SK-N-SH (cell line): ENCODE measurements around the gene ARHGEF39. TPM values are rescaled to one million over a fixed set of nuclear protein-coding genes. Genes with fewer than 3 reads are reported as not detected.

Experiments
- CTCF ChIA-PET: fragments of 300-600, 350-600 bp; formaldehyde crosslinking; extraction: SDS; loops from one replicate; lab custom pipeline; 2021; lab: Yijun Ruan, JAX
- POLR2A ChIA-PET: fragments of 350-600 bp; sonication (Branson Sonifier 250); formaldehyde crosslinking; extraction: SDS; loops from one replicate; lab custom pipeline; 2020; ENCODE audit warnings: antibody characterized with exemption, inconsistent platforms; lab: Yijun Ruan, JAX
- DNase-seq: peaks from one replicate; pipeline ENCODE4 v3.0.0; 2012
- H2AFZ ChIP-seq: fragments of 200-600 bp; sonication (generic); 2 replicates; pipeline ENCODE4 v1.8.1; 2016; ENCODE audit warnings: antibody characterized with exemption, mild to moderate bottlenecking, low read depth
- H3F3A ChIP-seq: fragments of 200-600 bp; sonication (generic); replicated peaks from 2 replicates; pipeline ENCODE3; 2016; ENCODE audit warnings: antibody characterized with exemption, mild to moderate bottlenecking; ENCODE audit not compliant: insufficient read depth
- H3K27ac ChIP-seq, 2 experiments: fragments of 200-500 bp in 1 of 2; fragments of 200-600 bp in 1 of 2; sonication (Bioruptor generic) in 1 of 2; sonication (generic), shearing (Covaris generic) in 1 of 2; 2 replicates each; pipeline versions ENCODE4 v1.5.1 to v1.6.1; 2014 to 2016; ENCODE audit warnings: low read depth in 2 of 2, inconsistent platforms in 1 of 2, low read length in 1 of 2, mild to moderate bottlenecking in 1 of 2, mixed read lengths in 1 of 2
- H3K27me3 ChIP-seq: fragments of 200-600 bp; sonication (generic), shearing (Covaris generic); 2 replicates; pipeline ENCODE4 v1.6.1; 2016; ENCODE audit warnings: mixed run types; ENCODE audit not compliant: insufficient read depth
- H3K36me3 ChIP-seq, 2 experiments: fragments of 200-500 bp in 1 of 2; fragments of 200-600 bp in 1 of 2; sonication (Bioruptor generic) in 1 of 2; sonication (generic) in 1 of 2; replicated peaks in 1 of 2; 2 replicates each; pipeline versions ENCODE3 to v1.5.1; 2014 to 2016; ENCODE audit warnings: low read length in 1 of 2, mild to moderate bottlenecking in 1 of 2; ENCODE audit not compliant: insufficient read depth in 2 of 2, control insufficient read depth in 1 of 2
- H3K4me1 ChIP-seq, 2 experiments: fragments of 200-500 bp in 1 of 2; fragments of 200-600 bp in 1 of 2; sonication (Bioruptor generic) in 1 of 2; sonication (generic), shearing (Covaris generic) in 1 of 2; 2 replicates each; pipeline versions ENCODE4 v1.5.1 to v1.6.1; 2014 to 2016; ENCODE audit warnings: low read depth in 1 of 2, low read length in 1 of 2, mixed run types in 1 of 2; ENCODE audit not compliant: insufficient read depth in 2 of 2, control insufficient read depth in 1 of 2
- H3K4me2 ChIP-seq: fragments of 200-600 bp; sonication (generic), shearing (Covaris generic); 2 replicates; pipeline ENCODE4 v1.6.1; 2017; ENCODE audit warnings: mixed run types
- H3K4me3 ChIP-seq, 2 experiments: fragments of 200-500 bp in 1 of 2; fragments of 200-600 bp in 1 of 2; sonication (Bioruptor generic) in 1 of 2; sonication (generic), shearing (Covaris generic) in 1 of 2; 2 replicates each; pipeline versions ENCODE4 v1.5.1 to v1.8.1; 2014 to 2016; ENCODE audit warnings: low read depth in 2 of 2, inconsistent platforms in 1 of 2, low read length in 1 of 2, mild to moderate bottlenecking in 1 of 2, mixed read lengths in 1 of 2, moderate library complexity in 1 of 2
- H3K79me2 ChIP-seq: fragments of 200-600 bp; sonication (generic); 2 replicates; pipeline ENCODE4 v1.8.1; 2017; ENCODE audit warnings: mild to moderate bottlenecking; ENCODE audit not compliant: insufficient read depth
- H3K9ac ChIP-seq: fragments of 200-600 bp; sonication (generic); 2 replicates; pipeline ENCODE4 v1.6.1; 2017; ENCODE audit warnings: mixed run types
- H3K9me2 ChIP-seq: fragments of 200-600 bp; sonication (generic); 2 replicates; pipeline ENCODE4 v1.6.1; 2017; ENCODE audit warnings: mixed run types
- H3K9me3 ChIP-seq: fragments of 200-600 bp; sonication (generic); 2 replicates; pipeline ENCODE4 v1.6.1; 2017; ENCODE audit warnings: mixed run types, mild to moderate bottlenecking, moderate library complexity
- H4K20me1 ChIP-seq: fragments of 200-600 bp; sonication (generic); 2 replicates; pipeline ENCODE4 v1.6.1; 2017; ENCODE audit warnings: mild to moderate bottlenecking, mixed run types; ENCODE audit not compliant: insufficient read depth
- CHD2 ChIP-seq: fragments of 150-350 bp; IDR thresholded peaks from 2 replicates; pipeline ENCODE4 v1.6.1; 2018; ENCODE audit warnings: low read length; ENCODE audit not compliant: partially characterized antibody
- ELF1 ChIP-seq: IDR thresholded peaks from 2 replicates; pipeline ENCODE4 v1.4.0; 2012
- FOSL2 ChIP-seq: IDR thresholded peaks from 2 replicates; pipeline ENCODE4 v1.4.0; 2012; ENCODE audit warnings: low read depth, mild to moderate bottlenecking, moderate library complexity, borderline replicate concordance
- FOXJ3 ChIP-seq: sonication (generic); formaldehyde crosslinking; IDR thresholded peaks from 2 replicates; pipeline ENCODE4 v1.5.1; 2020; ENCODE audit warnings: mild to moderate bottlenecking, missing genetic modification reagents
- FOXM1 ChIP-seq: IDR thresholded peaks from 2 replicates; pipeline ENCODE4 v1.4.0; 2012; ENCODE audit warnings: low read depth, mild to moderate bottlenecking
- GATA2 ChIP-seq: sonication (generic); formaldehyde crosslinking; IDR thresholded peaks from 2 replicates; pipeline ENCODE4 v1.5.0; 2020; ENCODE audit warnings: mild to moderate bottlenecking, missing genetic modification reagents
- IRF3 ChIP-seq: fragments of 150-350 bp; IDR thresholded peaks from 2 replicates; pipeline ENCODE4 v1.6.1; 2016; ENCODE audit warnings: mild to moderate bottlenecking, low read depth, low read length
- MXI1 ChIP-seq: IDR thresholded peaks from 2 replicates; pipeline ENCODE4 v1.6.1; 2012; ENCODE audit warnings: mild to moderate bottlenecking, low read depth, low read length, improper control_type of control experiment
- NRF1 ChIP-seq: IDR thresholded peaks from 2 replicates; pipeline ENCODE4 v1.6.1; 2012; ENCODE audit warnings: low read depth, mild to moderate bottlenecking, low read length
- POLR2AphosphoS5 ChIP-seq: IDR thresholded peaks from 2 replicates; pipeline ENCODE4 v1.6.1; 2012; ENCODE audit warnings: low read depth, low read length
- REST ChIP-seq: IDR thresholded peaks from 2 replicates; pipeline ENCODE4 v1.6.1; 2012; ENCODE audit warnings: mild to moderate bottlenecking, low read depth, low read length, moderate library complexity
- RFX5 ChIP-seq: IDR thresholded peaks from 2 replicates; pipeline ENCODE4 v1.6.1; 2012; ENCODE audit warnings: mild to moderate bottlenecking, improper control_type of control experiment, low read length
- RXRA ChIP-seq: IDR thresholded peaks from 2 replicates; pipeline ENCODE4 v1.4.0; 2012; ENCODE audit warnings: low read depth, mild to moderate bottlenecking, borderline replicate concordance
- TAF1 ChIP-seq: IDR thresholded peaks from 2 replicates; pipeline ENCODE4 v1.6.1; 2012; ENCODE audit warnings: low read depth, mild to moderate bottlenecking, low read length, moderate library complexity, borderline replicate concordance
- TCF12 ChIP-seq: IDR thresholded peaks from 2 replicates; pipeline ENCODE4 v1.4.0; 2012
- TEAD4 ChIP-seq: IDR thresholded peaks from 2 replicates; pipeline ENCODE4 v1.4.0; 2012; ENCODE audit warnings: mild to moderate bottlenecking, borderline replicate concordance; ENCODE audit not compliant: insufficient read depth
- ZBTB33 ChIP-seq: IDR thresholded peaks from 2 replicates; pipeline ENCODE4 v1.4.0; 2012; ENCODE audit warnings: low read depth, borderline replicate concordance
- WGBS: methylation state at CpG from one replicate; pipeline ENCODE4 v1.1.6; 2017; ENCODE audit warnings: low lambda C conversion rate; 5-methylcytosine and 5-hydroxymethylcytosine counted together
- polyA plus RNA-seq, 3 experiments: library from polyadenylated mRNA; depleted of rRNA; stranded (reverse); fragments of >200 nt; gene quantifications; 2 replicates each; pipeline ENCODE4 v1.2.3, GENCODE V29; 2012
- TF ChIP-seq, protein P1 (sequence below): IDR thresholded peaks from 2 replicates; pipeline ENCODE4 v1.4.0; 2012; ENCODE audit warnings: low read depth
- TF ChIP-seq, protein P2 (sequence below): IDR thresholded peaks from 2 replicates; pipeline ENCODE4 v1.4.0; 2012; ENCODE audit warnings: low read depth, borderline replicate concordance
- TF ChIP-seq, protein P3 (sequence below): fragments of 150-350 bp; IDR thresholded peaks from 2 replicates; pipeline ENCODE4 v1.6.1; 2017; ENCODE audit warnings: antibody characterized with exemption, low read length, low read depth, borderline replicate concordance

The ARHGEF39 gene
- polyA plus RNA-seq, 1 of the 3 experiments (the other 2 are of a cell fraction) = 4.9 TPM

DNA sequence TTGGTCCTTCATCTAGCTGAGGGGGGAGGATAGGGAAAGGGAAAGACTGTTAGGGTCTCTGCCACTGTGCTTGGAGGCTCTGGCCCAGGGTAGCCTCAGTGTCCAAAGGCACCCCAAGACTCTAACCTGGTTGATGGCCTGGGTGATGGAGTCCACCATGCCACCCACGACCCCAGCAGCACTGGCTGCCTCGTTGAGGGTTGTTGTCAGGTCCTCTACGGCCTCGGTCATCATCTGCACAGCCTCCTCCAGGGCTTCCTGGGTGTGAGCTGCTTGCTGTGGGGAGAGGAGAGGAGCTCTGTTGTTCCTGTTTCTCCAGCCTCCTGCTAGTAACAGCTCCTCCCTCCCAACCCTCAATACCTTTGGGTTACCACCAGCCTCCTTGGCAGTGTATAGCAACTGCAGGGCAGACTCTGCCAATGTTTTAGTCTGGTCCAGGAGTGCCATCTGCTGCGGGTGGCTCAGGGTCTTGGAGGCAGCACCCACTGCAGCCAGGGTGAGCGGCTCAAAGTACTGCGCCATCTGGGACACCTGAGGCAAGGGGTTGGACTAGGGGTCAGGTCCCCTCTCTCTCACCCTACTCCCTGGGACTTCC, 40.9 kb upstream of the ARHGEF39 start:
- Histone ChIP-seq H3K27ac (no peak overlapping the region), H3K4me2 (no peak overlapping the region), H2AFZ (no peak overlapping the region), H3K9me3 (no peaks in the 10 kb centered on the region), H3K4me3 (no peak overlapping the region), H3K9ac (no peak overlapping the region), H3K79me2 (no peaks in the 10 kb centered on the region; the same call in 1 of the 2 replicates), H3F3A (peaks cover 7% of the 10 kb centered on the region), H3K4me1 (no peaks in the 10 kb centered on the region), H3K36me3 (peaks cover 67 to 85% of the 10 kb centered on the region in 2 experiments), H3K27me3 (no peaks in the 10 kb centered on the region), H4K20me1 (no peaks in the 10 kb centered on the region), H3K9me2 (no peaks in the 10 kb centered on the region)
- POLR2A ChIA-PET = interaction anchor here (0.7 to 1.1 kb wide), 2 partner anchors 9 to 50 kb away, joined by 3 to 4 read pairs; no protein-coding TSS in a partner anchor
- TF ChIP-seq RFX5 = no peak
- TF ChIP-seq TEAD4 = no peak
- no peak for TF ChIP-seq TCF12
- no peak for TF ChIP-seq FOXJ3
- TF ChIP-seq RXRA = no peak
- TF ChIP-seq GATA2 (CRISPR knock-in tag) = no peak
- no peak for TF ChIP-seq IRF3
- TF ChIP-seq POLR2AphosphoS5 = no peak
- TF ChIP-seq ELF1 = no peak
- no peak for TF ChIP-seq NRF1
- no peak for TF ChIP-seq ZBTB33
- TF ChIP-seq, protein P1, sequence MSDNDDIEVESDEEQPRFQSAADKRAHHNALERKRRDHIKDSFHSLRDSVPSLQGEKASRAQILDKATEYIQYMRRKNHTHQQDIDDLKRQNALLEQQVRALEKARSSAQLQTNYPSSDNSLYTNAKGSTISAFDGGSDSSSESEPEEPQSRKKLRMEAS = no peak
- no peak for TF ChIP-seq FOSL2
- TF ChIP-seq FOXM1 = no peak
- TF ChIP-seq CHD2 = no peak
- TF ChIP-seq REST = no peak
- TF ChIP-seq, protein P2, sequence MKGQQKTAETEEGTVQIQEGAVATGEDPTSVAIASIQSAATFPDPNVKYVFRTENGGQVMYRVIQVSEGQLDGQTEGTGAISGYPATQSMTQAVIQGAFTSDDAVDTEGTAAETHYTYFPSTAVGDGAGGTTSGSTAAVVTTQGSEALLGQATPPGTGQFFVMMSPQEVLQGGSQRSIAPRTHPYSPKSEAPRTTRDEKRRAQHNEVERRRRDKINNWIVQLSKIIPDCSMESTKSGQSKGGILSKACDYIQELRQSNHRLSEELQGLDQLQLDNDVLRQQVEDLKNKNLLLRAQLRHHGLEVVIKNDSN = no peak
- TF ChIP-seq MXI1 = no peak
- TF ChIP-seq, protein P3, sequence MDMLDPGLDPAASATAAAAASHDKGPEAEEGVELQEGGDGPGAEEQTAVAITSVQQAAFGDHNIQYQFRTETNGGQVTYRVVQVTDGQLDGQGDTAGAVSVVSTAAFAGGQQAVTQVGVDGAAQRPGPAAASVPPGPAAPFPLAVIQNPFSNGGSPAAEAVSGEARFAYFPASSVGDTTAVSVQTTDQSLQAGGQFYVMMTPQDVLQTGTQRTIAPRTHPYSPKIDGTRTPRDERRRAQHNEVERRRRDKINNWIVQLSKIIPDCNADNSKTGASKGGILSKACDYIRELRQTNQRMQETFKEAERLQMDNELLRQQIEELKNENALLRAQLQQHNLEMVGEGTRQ = no peak
- TF ChIP-seq TAF1 = no peak
- CTCF ChIA-PET = interaction anchor here (0.6 to 19.9 kb wide), 9 partner anchors 10 to 84 kb away, joined by 3 to 183 read pairs (median 5); partner anchors contain the start of genes CCDC107, CREB3, RMRP and TLN1
- 92% methylated on average over 7 of the region's 7 CpGs for WGBS
- DNase-seq = no peak
